PC-3 (cell line): ENCODE data around the gene TSPAN2. TPM values are rescaled to one million over a fixed set of nuclear protein-coding genes. Genes with fewer than 3 reads are reported as not detected.

Experiments used
- ATAC-seq: fragments of 200-7000 bp; cut with Tn5 transposase; 2 replicates; pipeline ENCODE4 v1.9.1; 2020; ENCODE audit warnings: mild to moderate bottlenecking, moderate library complexity
- BruUV-seq: library from RNA; stranded (reverse); fragments of 400-500 nt; replicated peaks from 2 replicates; lab custom pipeline; 2021; lab: Mats Ljungman, UMichigan
- CTCF ChIA-PET: fragments of 300-600 bp; sonication (Branson Sonifier 250); formaldehyde crosslinking; loops from one replicate; lab custom pipeline; 2022; ENCODE audit warnings: antibody characterized with exemption; lab: Charles Lee
- POLR2A ChIA-PET: fragments of 300-600 bp; sonication (Branson Sonifier 250); formaldehyde crosslinking; loops from one replicate; lab custom pipeline; 2022; ENCODE audit warnings: antibody characterized with exemption; ENCODE audit not compliant: unreplicated experiment; lab: Charles Lee
- DNase-seq: peaks from one replicate; pipeline ENCODE4 v3.0.0-alpha.2; 2015
- H2AFZ ChIP-seq: fragments of 300-600 bp; sonication (generic); 2 replicates; pipeline ENCODE4 v1.6.0; 2016; ENCODE audit warnings: antibody characterized with exemption, low read length
- H3F3A ChIP-seq: fragments of 300-600 bp; sonication (generic); one replicate; pipeline ENCODE4 v1.6.0; 2017; ENCODE audit warnings: antibody characterized with exemption, low read length, control low read depth, mild to moderate bottlenecking; ENCODE audit not compliant: unreplicated experiment
- H3K27ac ChIP-seq: fragments of 300-600 bp; sonication (generic); 2 replicates; pipeline ENCODE4 v1.5.1; 2016; ENCODE audit warnings: mild to moderate bottlenecking, low read length
- H3K27me3 ChIP-seq: fragments of 300-600 bp; sonication (generic); 2 replicates; pipeline ENCODE4 v1.6.1; 2016; ENCODE audit warnings: low read length, mixed read lengths
- H3K36me3 ChIP-seq: fragments of 300-600 bp; sonication (generic); 2 replicates; pipeline ENCODE4 v1.6.1; 2016; ENCODE audit warnings: low read depth, mixed run types, low read length, mixed read lengths
- H3K4me1 ChIP-seq: fragments of 300-600 bp; sonication (generic); 2 replicates; pipeline ENCODE4 v1.5.1; 2016; ENCODE audit warnings: low read length; ENCODE audit not compliant: insufficient read depth
- H3K4me2 ChIP-seq: fragments of 300-600 bp; sonication (generic); 2 replicates; pipeline ENCODE4 v1.6.0; 2016; ENCODE audit warnings: low read length
- H3K4me3 ChIP-seq: fragments of 300-600 bp; sonication (generic); 2 replicates; pipeline ENCODE4 v1.5.1; 2016; ENCODE audit warnings: mild to moderate bottlenecking, low read length, mixed read lengths
- H3K79me2 ChIP-seq: fragments of 300-600 bp; sonication (generic); 2 replicates; pipeline ENCODE4 v1.6.1; 2017; ENCODE audit warnings: low read length, mixed read lengths
- H3K9ac ChIP-seq: fragments of 300-600 bp; sonication (generic); 2 replicates; pipeline ENCODE4 v1.6.0; 2016; ENCODE audit warnings: mild to moderate bottlenecking, low read length
- H3K9me2 ChIP-seq: fragments of 300-600 bp; sonication (generic); replicated peaks from 2 replicates; pipeline ENCODE4 v1.6.1; 2016; ENCODE audit warnings: mixed run types, low read length, mixed read lengths
- H3K9me3 ChIP-seq: fragments of 300-600 bp; sonication (generic); 2 replicates; pipeline ENCODE4 v1.6.1; 2016; ENCODE audit warnings: low read length, mixed read lengths
- H4K20me1 ChIP-seq: fragments of 300-600 bp; sonication (generic); 2 replicates; pipeline ENCODE4 v1.6.1; 2016; ENCODE audit warnings: low read length, mixed read lengths
- EZH2 ChIP-seq: fragments of 300-600 bp; sonication (generic); IDR thresholded peaks from one replicate; pipeline ENCODE4 v1.6.1; 2017; ENCODE audit warnings: antibody characterized with exemption, mild to moderate bottlenecking, low read length; ENCODE audit not compliant: unreplicated experiment
- EZH2phosphoT487 ChIP-seq: fragments of 300-600 bp; sonication (generic); IDR thresholded peaks from 2 replicates; pipeline ENCODE4 v1.6.1; 2018; ENCODE audit warnings: mild to moderate bottlenecking, antibody characterized with exemption, low read length, borderline replicate concordance
- intact Hi-C: fragments of 100-400 bp; cut with micrococcal nuclease; formaldehyde crosslinking; loops from 2 replicates; pipeline ENCODE4 v1.9.0; 2023
- total RNA-seq: library from RNA; depleted of rRNA; stranded (reverse); fragments of >200 nt; gene quantifications from 2 replicates; pipeline ENCODE4 v1.2.3, GENCODE V29; 2014
- TF ChIP-seq, protein P1 (sequence below): fragments of 300-600 bp; sonication (generic); conservative IDR thresholded peaks from 2 replicates; pipeline ENCODE4 v1.5.1; 2017; ENCODE audit warnings: antibody characterized with exemption, low read depth, mild to moderate bottlenecking, low read length

TSPAN2 gene
- total RNA-seq, 1 experiment from 2014 or later = 1.7 TPM

DNA sequence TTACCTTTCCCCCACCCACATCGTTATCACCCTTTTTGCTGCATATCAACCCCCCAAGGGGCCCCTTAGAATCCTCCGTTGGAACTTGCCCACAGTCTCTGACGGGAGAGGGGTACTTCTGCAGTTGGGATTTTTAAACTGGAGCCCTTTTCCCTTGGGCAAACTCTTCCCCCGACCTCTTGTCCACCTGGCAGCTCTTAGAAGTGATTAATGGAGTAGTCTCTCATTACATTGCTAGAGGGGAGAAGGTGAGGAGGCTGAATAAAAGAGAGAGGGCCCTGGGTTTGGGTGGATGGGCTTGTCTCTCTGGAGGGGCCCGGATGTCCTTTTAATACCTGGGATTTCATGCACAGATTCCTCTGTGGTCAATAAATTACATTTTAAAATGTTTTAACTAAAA, 27.2 kb upstream of the TSPAN2 start:
- Histone ChIP-seq H3K79me2 (no peaks in the 10 kb centered on the region), H3F3A (no peaks in the 10 kb centered on the region), H3K9me3 (no peaks in the 10 kb centered on the region), H3K4me1 (peaks cover 51% of the 10 kb centered on the region), H3K4me3 (no peak overlapping the region), H2AFZ (no peak overlapping the region), H3K27ac (no peak overlapping the region), H3K4me2 (peak overlapping the region; percentile 30), H3K27me3 (no peaks in the 10 kb centered on the region), H3K9me2 (no peaks in the 10 kb centered on the region), H4K20me1 (no peaks in the 10 kb centered on the region), H3K36me3 (no peaks in the 10 kb centered on the region), H3K9ac (no peak overlapping the region)
- ATAC-seq (no peak), DNase-seq (peak; percentile 33)
- no TSS peak for BruUV-seq
- POLR2A ChIA-PET = no interaction called here
- intact Hi-C loops = no loop called here
- no peak for TF ChIP-seq EZH2
- TF ChIP-seq EZH2phosphoT487 = no peak
- TF ChIP-seq, protein P1, sequence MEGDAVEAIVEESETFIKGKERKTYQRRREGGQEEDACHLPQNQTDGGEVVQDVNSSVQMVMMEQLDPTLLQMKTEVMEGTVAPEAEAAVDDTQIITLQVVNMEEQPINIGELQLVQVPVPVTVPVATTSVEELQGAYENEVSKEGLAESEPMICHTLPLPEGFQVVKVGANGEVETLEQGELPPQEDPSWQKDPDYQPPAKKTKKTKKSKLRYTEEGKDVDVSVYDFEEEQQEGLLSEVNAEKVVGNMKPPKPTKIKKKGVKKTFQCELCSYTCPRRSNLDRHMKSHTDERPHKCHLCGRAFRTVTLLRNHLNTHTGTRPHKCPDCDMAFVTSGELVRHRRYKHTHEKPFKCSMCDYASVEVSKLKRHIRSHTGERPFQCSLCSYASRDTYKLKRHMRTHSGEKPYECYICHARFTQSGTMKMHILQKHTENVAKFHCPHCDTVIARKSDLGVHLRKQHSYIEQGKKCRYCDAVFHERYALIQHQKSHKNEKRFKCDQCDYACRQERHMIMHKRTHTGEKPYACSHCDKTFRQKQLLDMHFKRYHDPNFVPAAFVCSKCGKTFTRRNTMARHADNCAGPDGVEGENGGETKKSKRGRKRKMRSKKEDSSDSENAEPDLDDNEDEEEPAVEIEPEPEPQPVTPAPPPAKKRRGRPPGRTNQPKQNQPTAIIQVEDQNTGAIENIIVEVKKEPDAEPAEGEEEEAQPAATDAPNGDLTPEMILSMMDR = no peak
- CTCF ChIA-PET = no interaction called here

GRCh38 chr1:115115521-115116161, 26.3 kb upstream of the TSPAN2 start:
- Histone ChIP-seq H3K27me3 (no peaks in the 10 kb centered on the region), H3F3A (no peaks in the 10 kb centered on the region), H3K27ac (no peak overlapping the region), H3K9ac (no peak overlapping the region), H2AFZ (no peak overlapping the region), H4K20me1 (no peaks in the 10 kb centered on the region), H3K79me2 (no peaks in the 10 kb centered on the region), H3K9me2 (no peaks in the 10 kb centered on the region), H3K36me3 (no peaks in the 10 kb centered on the region), H3K4me3 (no peak overlapping the region), H3K4me1 (peaks cover 51% of the 10 kb centered on the region), H3K4me2 (no peak overlapping the region), H3K9me3 (no peaks in the 10 kb centered on the region)
- ATAC-seq (no peak), DNase-seq (peak; percentile 23)
- no TSS peak for BruUV-seq
- TF ChIP-seq, protein P1 = no peak
- no peak for TF ChIP-seq EZH2
- TF ChIP-seq EZH2phosphoT487 = no peak
- intact Hi-C loops = no loop called here
- ChIA-PET POLR2A (no interaction called here), CTCF (no interaction called here)

DNA sequence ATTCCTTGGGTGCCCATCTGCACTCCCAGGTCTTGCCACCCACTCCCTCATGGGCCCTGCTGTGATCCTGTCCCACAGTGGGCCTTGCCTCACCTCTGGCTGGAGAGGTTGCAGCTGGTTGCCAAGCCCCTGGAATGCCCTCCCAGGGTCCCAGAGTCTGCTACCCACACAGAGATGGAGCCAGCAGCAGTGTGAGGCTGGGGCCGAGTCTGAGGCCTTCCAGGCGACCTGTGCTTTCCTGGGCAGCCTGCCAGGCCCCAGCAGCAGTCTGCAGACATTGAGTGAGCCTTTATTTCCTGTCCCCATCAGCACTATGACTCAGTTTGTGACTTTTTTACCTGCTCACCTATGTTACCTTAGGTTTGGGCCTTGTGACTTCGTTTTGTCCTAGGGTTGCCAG, 25.0 kb upstream of the TSPAN2 start:
- DNase-seq = peak; percentile 80
- Histone ChIP-seq H3K27me3 (no peaks in the 10 kb centered on the region), H2AFZ (no peak overlapping the region), H3K9me2 (no peaks in the 10 kb centered on the region), H3K9me3 (no peaks in the 10 kb centered on the region), H3K4me3 (no peak overlapping the region), H3K4me2 (peak overlapping the region; percentile 50), H4K20me1 (no peaks in the 10 kb centered on the region), H3K27ac (peak overlapping the region; percentile 36), H3K79me2 (no peaks in the 10 kb centered on the region), H3K9ac (no peak overlapping the region), H3K4me1 (peaks cover 51% of the 10 kb centered on the region), H3F3A (no peaks in the 10 kb centered on the region), H3K36me3 (no peaks in the 10 kb centered on the region)
- TF ChIP-seq, protein P1 = no peak
- TF ChIP-seq EZH2 (no peak), EZH2phosphoT487 (no peak)
- no TSS peak for BruUV-seq
- CTCF ChIA-PET = interaction anchor here (0.9 kb wide), 1 partner anchor 62 kb away, joined by 4 read pairs; no protein-coding TSS in a partner anchor
- intact Hi-C loops = no loop called here
- ATAC-seq = peak; percentile 70
- POLR2A ChIA-PET = no interaction called here
